HPDE6-E6E7 (cell line): ENCODE measurements around the gene TRIM51G.
"Not testable (repeated sequence)": the region's sequence is repeated elsewhere in the genome, so short reads cannot be mapped to it uniquely, and the experiment has no call there.

ENCODE experiments used
- DNase-seq: peaks from one replicate; pipeline ENCODE4 v3.0.0; 2011; ENCODE audit warnings: missing footprints; ENCODE audit errors: extremely low spot score

Gene TRIM51G, protein sequence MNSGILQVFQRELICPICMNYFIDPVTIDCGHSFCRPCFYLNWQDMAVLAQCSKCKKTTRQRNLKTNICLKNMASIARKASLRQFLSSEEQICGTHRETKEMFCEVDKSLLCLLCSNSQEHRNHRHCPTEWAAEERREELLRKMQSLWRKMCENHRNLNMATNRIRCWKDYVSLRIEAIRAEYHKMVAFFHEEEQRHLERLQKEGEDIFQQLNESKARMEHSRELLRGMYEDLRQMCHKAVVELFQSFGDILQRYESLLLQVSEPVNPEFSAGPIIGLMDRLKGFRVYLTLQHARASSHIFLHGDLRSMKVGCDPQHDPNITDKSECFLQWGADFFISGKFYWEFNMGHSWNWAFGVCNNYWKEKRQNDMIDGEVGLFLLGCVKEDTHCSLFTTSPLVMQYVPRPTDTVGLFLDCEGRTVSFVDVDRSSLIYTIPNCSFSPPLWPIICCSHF

DNA sequence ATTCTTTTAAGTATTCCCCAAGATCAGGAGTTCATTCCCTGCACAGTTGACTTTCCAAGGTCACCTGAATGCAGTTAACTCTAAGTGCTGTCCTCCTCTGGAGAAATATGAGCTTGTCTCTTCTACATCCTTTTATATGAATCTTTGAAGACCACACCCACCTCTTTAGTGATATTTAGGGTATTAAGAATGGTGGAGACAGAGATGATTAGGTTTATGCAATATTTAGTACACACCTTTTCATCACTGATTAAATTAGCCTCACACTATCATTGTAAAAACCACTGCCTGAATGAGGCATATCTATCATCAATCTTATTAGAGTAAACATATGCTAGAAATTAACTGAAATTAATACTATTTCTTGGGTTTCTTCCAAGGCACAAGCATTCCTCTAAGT is at the start of gene TRIM51G:
TSS of gene TRIM51G (minus strand) at position 101 of the 400 bp plus-strand sequence. CDS start 2,190 bp downstream, outside the sequence.
- not testable (repeated sequence) for DNase-seq

DNA sequence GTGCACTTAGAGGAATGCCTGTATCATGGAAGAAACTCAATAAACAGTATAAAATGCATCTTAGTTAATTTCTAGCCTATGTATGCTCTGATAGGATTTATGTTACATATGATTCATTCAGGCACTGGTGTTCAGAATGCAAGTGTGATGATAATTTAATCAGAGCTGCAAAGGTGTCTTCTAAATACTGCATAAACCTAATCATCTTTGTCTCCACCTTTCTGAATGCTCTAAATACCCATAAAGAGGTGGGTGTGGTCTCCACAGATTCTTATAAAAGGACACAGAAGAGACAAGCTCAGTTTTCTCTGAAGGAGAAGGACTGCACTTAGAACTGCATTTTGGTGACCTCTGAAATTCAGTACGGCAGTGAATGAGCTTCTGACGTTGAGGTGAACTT is 44.8 kb upstream of the TRIM51G start, which contains the start of gene TRIM49B:
TSS of gene TRIM49B (plus strand) at position 301 of the 400 bp plus-strand sequence. CDS start 2,777 bp downstream, outside the sequence.
- not testable (repeated sequence) for DNase-seq

DNA sequence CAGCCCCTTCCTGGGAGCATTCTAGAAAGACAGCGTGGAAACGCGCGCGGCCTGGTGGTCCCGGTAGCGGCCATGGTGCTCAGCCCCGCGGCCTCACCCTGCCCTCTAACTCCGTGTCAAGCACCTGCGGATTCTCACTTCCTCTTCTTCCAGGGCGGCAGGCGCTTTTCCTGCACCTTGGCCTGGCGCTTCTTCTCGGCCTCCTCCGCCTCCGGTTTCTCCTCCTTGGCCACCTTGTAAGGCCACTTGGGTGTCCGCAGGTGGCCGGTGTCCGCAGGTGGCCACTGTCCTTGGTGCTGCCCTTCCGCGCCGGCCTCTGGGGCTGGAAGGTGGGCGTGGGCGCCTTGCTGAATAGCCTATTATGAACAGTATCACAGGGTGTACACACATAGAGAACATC is 15.1 kb downstream of the TRIM51G start:
- not testable (repeated sequence) for DNase-seq

DNA sequence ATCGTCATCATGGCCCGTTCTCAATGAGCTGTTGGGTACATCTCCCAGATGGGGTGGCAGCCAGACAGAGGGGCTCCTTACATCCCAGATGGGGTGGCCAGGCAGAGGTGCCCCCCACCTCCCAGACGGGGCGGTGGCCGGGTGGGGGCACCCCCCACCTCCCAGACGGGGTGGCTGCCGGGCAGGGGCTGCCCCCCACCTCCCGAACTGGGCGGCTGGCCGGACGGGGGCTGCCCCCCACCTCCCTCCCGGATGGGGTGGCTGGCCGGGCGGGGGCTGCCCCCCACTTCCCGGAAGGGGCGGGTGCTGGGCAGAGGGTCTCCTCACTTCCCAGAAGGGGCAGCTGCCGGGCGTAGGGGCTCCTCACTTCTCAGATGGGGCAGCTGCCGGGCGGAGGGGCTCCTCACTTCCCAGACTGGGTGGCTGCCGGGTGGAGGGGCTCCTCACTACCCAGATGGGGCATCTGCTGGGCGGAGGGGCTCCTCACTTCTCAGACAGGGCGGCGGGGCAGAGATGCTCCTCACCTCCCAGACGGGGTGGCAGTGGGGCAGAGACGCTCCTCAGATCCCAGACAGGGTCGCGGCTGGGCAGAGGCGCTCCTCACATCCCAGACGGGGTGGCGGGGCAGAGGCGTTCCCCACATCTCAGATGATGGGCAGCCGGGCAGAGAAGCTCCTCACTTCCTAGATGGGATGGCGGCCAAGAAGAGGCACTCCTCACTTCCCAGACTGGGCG is 28.2 kb downstream of the TRIM51G start:
- DNase-seq = not testable (repeated sequence)

DNA sequence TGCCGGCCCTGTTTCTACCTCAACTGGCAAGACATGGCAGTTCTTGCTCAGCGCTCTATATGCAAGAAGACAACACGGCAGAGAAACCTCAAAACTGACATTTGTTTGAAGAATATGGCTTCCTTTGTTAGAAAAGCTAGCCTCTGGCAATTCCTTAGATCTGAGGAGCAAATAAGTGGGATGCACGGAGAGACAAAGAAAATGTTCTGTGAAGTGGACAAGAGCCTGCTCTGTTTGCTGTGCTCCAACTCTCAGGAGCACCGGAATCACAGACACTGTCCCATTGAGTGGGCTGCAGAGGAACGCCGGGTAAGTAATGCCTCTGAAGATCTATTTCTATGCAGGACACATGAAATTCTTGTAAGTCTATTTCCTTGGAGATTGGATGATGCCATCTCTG is 37.9 kb downstream of the TRIM51G start:
- DNase-seq = not testable (repeated sequence)
